Measurements from ENCODE around the gene MYO18B. TPM values are rescaled to one million over a fixed set of nuclear protein-coding genes. Genes with fewer than 3 reads are reported as not detected.
A peak's percentile ranks its signal among the peaks of the same experiment; 100 is the strongest.
"Not testable (repeated sequence)": the region's sequence is repeated elsewhere in the genome, so short reads cannot be mapped to it uniquely, and the experiment has no call there.

The MYO18B gene
- total RNA-seq, 2 experiments from 2014 or later, result 1.6 to 2.1 TPM

GRCh38 chr22:25970999-25971811 is 229.2 kb downstream of the MYO18B start:
- DNase-seq, result no peak
- Mint-ChIP-seq H3K9me3 (no peaks in the 10 kb centered on the region), H3K4me1 (peaks cover 8% of the 10 kb centered on the region), H3K27ac (no peak overlapping the region), H3K4me3 (no peak overlapping the region), H3K27me3 (peaks cover 4% of the 10 kb centered on the region), H3K36me3 (no peaks in the 10 kb centered on the region)

DNA sequence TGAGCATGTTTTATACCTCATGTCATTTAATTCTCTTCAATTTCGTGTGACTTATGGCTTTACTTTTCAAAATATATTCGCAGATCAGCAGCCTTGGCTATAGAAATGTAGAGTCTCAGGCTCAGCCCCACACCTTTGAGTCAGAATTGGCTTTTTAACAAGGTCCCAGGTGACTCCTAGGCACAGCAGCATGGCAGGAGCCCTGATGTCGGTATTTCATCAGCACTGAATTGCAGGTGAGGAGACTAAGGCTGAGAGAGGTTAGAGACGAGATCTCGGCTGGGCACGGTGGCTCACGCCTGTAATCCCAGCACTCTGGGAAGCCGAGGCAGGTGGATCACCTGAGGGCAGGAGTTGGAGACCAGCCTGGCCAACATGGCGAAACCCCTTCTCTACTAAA is 230.4 kb downstream of the MYO18B start:
- Mint-ChIP-seq H3K27ac (no peak overlapping the region), H3K9me3 (no peaks in the 10 kb centered on the region), H3K36me3 (no peaks in the 10 kb centered on the region)

GRCh38 chr22:25976356-25976755 is 234.4 kb downstream of the MYO18B start:
- no peak overlapping the region for H3K4me3 Mint-ChIP-seq
- no peaks in the 10 kb centered on the region for H3K9me3 Mint-ChIP-seq

More for the DNA sequence above, 230.4 kb downstream of the MYO18B start:
- H3K4me3 Mint-ChIP-seq, result no peak overlapping the region
- peaks cover 4% of the 10 kb centered on the region for H3K27me3 Mint-ChIP-seq
- no peaks in the 10 kb centered on the region for H3K4me1 Mint-ChIP-seq
- DNase-seq, result no peak

DNA sequence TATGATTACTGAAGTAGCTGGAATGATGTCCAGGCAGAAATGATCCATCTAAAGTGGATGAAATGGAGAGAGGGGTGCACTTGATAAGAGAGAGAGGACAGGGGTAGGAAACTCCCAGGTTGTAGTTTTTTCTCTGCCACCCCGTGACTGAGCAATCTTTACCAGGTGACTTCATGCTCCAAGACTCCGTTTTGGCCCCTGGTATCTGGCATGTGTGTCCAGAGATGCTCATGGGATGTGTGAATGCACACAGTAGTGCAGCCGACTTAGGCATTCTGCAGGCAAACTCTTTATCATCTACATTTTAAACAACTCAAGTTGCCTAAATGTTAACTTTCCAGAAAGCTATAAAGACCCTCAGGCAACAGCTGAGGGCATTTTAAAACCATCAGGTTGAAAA is 238.0 kb downstream of the MYO18B start:
- no peak overlapping the region for H3K27ac Mint-ChIP-seq
- H3K27me3 Mint-ChIP-seq, result peaks cover 8% of the 10 kb centered on the region
- no peak for DNase-seq
- H3K4me3 Mint-ChIP-seq, result no peak overlapping the region
- no peaks in the 10 kb centered on the region for H3K4me1 Mint-ChIP-seq
- H3K36me3 Mint-ChIP-seq, result no peaks in the 10 kb centered on the region
- no peaks in the 10 kb centered on the region for H3K9me3 Mint-ChIP-seq

More at GRCh38 chr22:25976356-25976755, 234.4 kb downstream of the MYO18B start:
- Mint-ChIP-seq H3K36me3 (no peaks in the 10 kb centered on the region), H3K4me1 (no peaks in the 10 kb centered on the region), H3K27me3 (peaks cover 9% of the 10 kb centered on the region), H3K27ac (no peak overlapping the region)
- DNase-seq, result no peak

GRCh38 chr22:25984911-25985310 is 242.9 kb downstream of the MYO18B start:
- not testable (repeated sequence) for H3K9me3 Mint-ChIP-seq, H3K4me3 Mint-ChIP-seq, H3K36me3 Mint-ChIP-seq, H3K27ac Mint-ChIP-seq, H3K4me1 Mint-ChIP-seq, DNase-seq
- H3K27me3 Mint-ChIP-seq, result peaks cover 10% of the 10 kb centered on the region

DNA sequence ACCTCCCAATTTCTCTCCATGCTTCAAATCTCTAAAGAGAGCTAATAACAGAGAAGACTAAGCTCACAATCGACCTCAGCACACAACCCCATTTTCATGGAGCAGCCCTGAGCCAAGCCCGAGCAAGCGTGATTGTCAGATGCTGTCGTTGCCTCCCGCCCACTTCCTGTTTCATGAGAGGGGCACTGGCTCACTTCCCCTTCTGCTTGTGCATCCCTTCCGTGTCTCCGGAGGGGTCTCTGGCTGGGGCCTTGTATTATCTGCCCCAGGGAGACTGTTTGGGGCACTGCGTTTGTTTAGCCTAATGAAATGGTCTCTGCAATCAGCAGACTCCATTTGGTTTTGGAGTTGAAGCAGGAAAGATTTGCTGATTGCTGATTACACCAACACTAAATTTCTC is 246.0 kb downstream of the MYO18B start:
- H3K9me3 Mint-ChIP-seq, result no peaks in the 10 kb centered on the region
- no peak overlapping the region for H3K27ac Mint-ChIP-seq
- H3K4me1 Mint-ChIP-seq, result peaks cover 6% of the 10 kb centered on the region
- peaks cover 10% of the 10 kb centered on the region for H3K27me3 Mint-ChIP-seq
- no peak overlapping the region for H3K4me3 Mint-ChIP-seq
- peak; percentile 6 for DNase-seq
- H3K36me3 Mint-ChIP-seq, result no peaks in the 10 kb centered on the region

DNA sequence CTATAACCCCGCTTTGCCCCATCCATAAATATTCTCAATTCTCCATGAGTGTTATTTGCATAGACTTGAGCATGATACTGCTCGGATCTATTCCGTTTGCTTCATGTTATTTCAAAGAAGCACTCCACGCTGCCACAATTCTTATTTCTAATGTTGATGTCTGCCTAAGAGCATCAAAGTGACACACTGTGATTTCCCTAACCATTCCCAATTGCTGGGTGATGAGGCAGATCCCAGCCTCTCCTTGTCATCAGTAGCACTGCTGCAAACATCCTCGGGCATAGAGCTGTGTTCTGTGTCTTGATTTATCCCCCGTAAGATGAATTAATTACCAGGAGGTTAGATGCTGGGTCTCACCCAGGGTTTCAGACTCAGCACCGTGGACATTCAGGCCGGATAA is 249.0 kb downstream of the MYO18B start:
- Mint-ChIP-seq H3K4me1 (peaks cover 6% of the 10 kb centered on the region), H3K36me3 (no peaks in the 10 kb centered on the region), H3K27ac (no peak overlapping the region), H3K9me3 (no peaks in the 10 kb centered on the region), H3K4me3 (no peak overlapping the region), H3K27me3 (peaks cover 1% of the 10 kb centered on the region)
- DNase-seq, result no peak

GRCh38 chr22:25992331-25992730 is 250.3 kb downstream of the MYO18B start:
- no peak overlapping the region for H3K27ac Mint-ChIP-seq
- no peaks in the 10 kb centered on the region for H3K9me3 Mint-ChIP-seq
- H3K27me3 Mint-ChIP-seq, result peaks cover 3% of the 10 kb centered on the region
- no peak for DNase-seq
- no peaks in the 10 kb centered on the region for H3K36me3 Mint-ChIP-seq
- no peak overlapping the region for H3K4me3 Mint-ChIP-seq
- peaks cover 6% of the 10 kb centered on the region for H3K4me1 Mint-ChIP-seq

GRCh38 chr22:25996669-25997068 is 254.7 kb downstream of the MYO18B start:
- H3K36me3 Mint-ChIP-seq, result no peaks in the 10 kb centered on the region
- no peaks in the 10 kb centered on the region for H3K9me3 Mint-ChIP-seq
- H3K27me3 Mint-ChIP-seq, result peaks cover 15% of the 10 kb centered on the region
- H3K4me1 Mint-ChIP-seq, result no peaks in the 10 kb centered on the region
- H3K27ac Mint-ChIP-seq, result no peak overlapping the region
- no peak overlapping the region for H3K4me3 Mint-ChIP-seq
- no peak for DNase-seq

- Mint-ChIP-seq H3K4me1 (no peaks in the 10 kb centered on the region), H3K36me3 (no peaks in the 10 kb centered on the region), H3K4me3 (no peak overlapping the region), H3K27ac (no peak overlapping the region), H3K9me3 (no peaks in the 10 kb centered on the region), H3K27me3 (peaks cover 15% of the 10 kb centered on the region)
- no peak for DNase-seq
Measured at GRCh38 chr22:25997886-25998775, 256.1 kb downstream of the MYO18B start.

DNA sequence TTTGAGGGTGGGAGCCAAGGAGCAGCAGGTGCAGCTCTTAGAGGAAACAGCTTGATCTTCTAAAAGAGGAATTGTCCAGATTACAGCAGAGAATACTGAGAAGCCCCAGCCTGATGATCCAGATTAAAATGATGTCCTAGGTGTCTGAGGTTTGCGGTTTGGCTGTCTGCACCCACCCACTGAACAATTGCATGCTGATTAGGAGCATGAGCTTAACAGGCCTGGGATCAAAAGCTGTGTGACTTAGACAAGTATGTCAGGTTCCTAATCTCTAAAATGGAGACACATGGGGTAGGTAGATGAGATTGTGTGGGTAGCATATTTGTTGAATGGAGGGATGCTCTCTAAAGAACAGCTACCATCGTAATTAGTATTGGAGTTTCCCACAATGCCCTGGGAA is 260.5 kb downstream of the MYO18B start:
- H3K4me3 Mint-ChIP-seq, result no peak overlapping the region
- no peak overlapping the region for H3K27ac Mint-ChIP-seq
- no peaks in the 10 kb centered on the region for H3K36me3 Mint-ChIP-seq
- no peak for DNase-seq
- peaks cover 13% of the 10 kb centered on the region for H3K27me3 Mint-ChIP-seq
- H3K4me1 Mint-ChIP-seq, result no peaks in the 10 kb centered on the region
- H3K9me3 Mint-ChIP-seq, result peaks cover 4% of the 10 kb centered on the region

DNA sequence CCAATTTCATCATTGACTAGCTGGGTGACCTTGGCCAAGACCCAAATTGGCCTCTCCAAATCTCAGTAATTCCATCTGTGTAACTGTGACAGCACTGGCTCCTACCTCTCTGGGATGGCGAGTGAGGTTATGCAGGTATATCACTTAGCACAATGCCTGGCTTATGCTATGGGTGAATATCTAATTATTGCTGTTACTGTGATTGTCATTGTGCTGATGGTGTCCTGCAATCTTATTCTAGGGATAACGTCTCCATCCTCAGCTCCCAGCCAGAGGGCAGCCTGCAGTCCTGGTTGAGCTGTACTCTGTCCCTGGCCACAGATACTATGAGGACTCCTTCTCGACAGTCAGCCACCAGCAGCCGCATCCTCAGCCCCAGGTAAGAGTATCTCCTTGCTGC is 262.5 kb downstream of the MYO18B start:
- H3K4me1 Mint-ChIP-seq, result no peaks in the 10 kb centered on the region
- H3K27ac Mint-ChIP-seq, result no peak overlapping the region
- H3K36me3 Mint-ChIP-seq, result no peaks in the 10 kb centered on the region
- H3K9me3 Mint-ChIP-seq, result peaks cover 4% of the 10 kb centered on the region
- H3K27me3 Mint-ChIP-seq, result peaks cover 20% of the 10 kb centered on the region
- H3K4me3 Mint-ChIP-seq, result no peak overlapping the region
- DNase-seq, result no peak

DNA sequence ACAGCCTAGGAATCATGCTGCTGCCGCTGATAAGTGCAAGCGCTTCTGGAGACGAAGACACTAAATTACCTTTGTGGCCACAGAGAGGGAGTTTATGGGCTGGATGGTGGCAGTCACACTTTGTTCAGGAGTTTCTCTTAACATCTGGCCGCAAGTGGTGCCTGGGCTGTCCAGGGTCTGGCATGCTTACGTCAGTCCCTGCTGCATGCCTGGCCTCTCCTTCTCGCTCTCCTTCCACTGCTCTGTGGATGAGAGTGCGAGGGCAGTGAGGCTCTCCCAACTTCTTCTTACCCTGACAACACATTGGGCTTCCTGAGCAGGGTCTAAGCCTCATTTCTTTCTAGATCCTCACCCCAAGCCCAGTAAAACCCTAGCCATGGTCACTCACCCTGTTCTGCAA is 266.6 kb downstream of the MYO18B start:
- Mint-ChIP-seq H3K36me3 (no peaks in the 10 kb centered on the region), H3K9me3 (peaks cover 4% of the 10 kb centered on the region), H3K27ac (no peak overlapping the region), H3K27me3 (peaks cover 8% of the 10 kb centered on the region), H3K4me3 (no peak overlapping the region), H3K4me1 (no peaks in the 10 kb centered on the region)
- no peak for DNase-seq

DNA sequence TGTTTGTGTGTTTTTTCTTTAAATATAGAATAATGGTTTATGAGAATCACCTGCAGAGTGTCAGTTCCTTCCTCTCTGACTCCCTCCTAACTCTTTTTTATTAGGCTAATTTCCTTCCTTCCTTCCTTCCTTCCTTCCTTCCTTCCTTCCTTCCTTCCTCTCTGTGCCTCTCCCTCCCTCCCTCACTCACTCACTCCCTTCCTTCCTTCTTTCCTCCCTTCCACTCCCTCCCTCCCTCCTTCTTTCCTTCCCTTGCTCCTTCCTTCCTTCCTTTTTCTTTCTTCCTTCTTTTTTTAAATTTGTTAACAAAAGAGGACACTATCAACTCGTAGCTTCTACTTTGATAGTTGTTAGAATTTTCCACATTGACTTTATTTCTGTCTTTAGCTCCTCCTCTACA is 274.9 kb downstream of the MYO18B start:
- H3K9me3 Mint-ChIP-seq, result peaks cover 4% of the 10 kb centered on the region
- no peaks in the 10 kb centered on the region for H3K4me1 Mint-ChIP-seq

DNA sequence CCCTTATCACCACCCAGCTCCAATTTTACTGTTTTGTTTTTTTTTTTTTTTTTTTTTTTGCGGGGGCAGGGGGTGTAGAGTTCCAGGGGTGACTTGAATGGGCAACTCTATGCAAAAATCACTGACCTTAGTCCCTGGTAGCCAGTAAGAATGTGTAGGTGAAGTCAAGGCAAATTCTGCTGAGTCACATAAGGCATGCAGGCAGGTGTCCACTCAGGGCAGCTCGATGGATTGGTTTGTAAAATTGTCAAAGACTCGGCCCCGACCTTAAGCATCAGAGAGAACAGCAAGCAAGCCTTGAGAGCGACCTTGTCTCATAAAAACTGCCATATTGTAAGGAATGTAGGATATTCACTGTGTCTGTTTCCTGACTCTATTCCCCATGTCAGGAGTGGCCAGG is 275.9 kb downstream of the MYO18B start:
- Mint-ChIP-seq H3K4me3 (no peak overlapping the region), H3K27me3 (peaks cover 17% of the 10 kb centered on the region), H3K4me1 (no peaks in the 10 kb centered on the region), H3K36me3 (no peaks in the 10 kb centered on the region), H3K9me3 (peaks cover 4% of the 10 kb centered on the region), H3K27ac (no peak overlapping the region)
- DNase-seq, result no peak

More for the DNA sequence above, 274.9 kb downstream of the MYO18B start:
- DNase-seq, result no peak
- Mint-ChIP-seq H3K27me3 (peaks cover 12% of the 10 kb centered on the region), H3K27ac (no peak overlapping the region), H3K4me3 (no peak overlapping the region), H3K36me3 (no peaks in the 10 kb centered on the region)

Measured in activated naive CD8-positive, alpha-beta T cell treated with anti-CD3 and anti-CD28 coated beads for 36 hours (primary cell).